MM.1S (cell line): ENCODE results near the gene FAM200B.

Experiments used
- DNase-seq: peaks from one replicate; pipeline ENCODE4 v3.0.0-alpha.2; 2015
- H2AFZ ChIP-seq: fragments of 300-600 bp; sonication (generic); 2 replicates; pipeline ENCODE4 v1.6.0; 2016; ENCODE audit warnings: antibody characterized with exemption, low read length
- H3F3A ChIP-seq: fragments of 300-600 bp; sonication (generic); 2 replicates; pipeline ENCODE4 v1.6.1; 2016; ENCODE audit warnings: mild to moderate bottlenecking, antibody characterized with exemption, low read length, moderate library complexity, mixed read lengths; ENCODE audit not compliant: insufficient read depth
- H3K27ac ChIP-seq: fragments of 300-600 bp; sonication (generic); 2 replicates; pipeline ENCODE4 v1.5.1; 2016; ENCODE audit warnings: mild to moderate bottlenecking, low read length
- H3K27me3 ChIP-seq: fragments of 300-600 bp; sonication (generic); replicated peaks from 2 replicates; pipeline ENCODE4 v1.6.0; 2016; ENCODE audit warnings: low read length; ENCODE audit not compliant: insufficient read depth
- H3K36me3 ChIP-seq: fragments of 300-600 bp; sonication (generic); replicated peaks from 2 replicates; pipeline ENCODE4 v1.6.1; 2016; ENCODE audit warnings: mild to moderate bottlenecking, low read length, mixed read lengths; ENCODE audit not compliant: insufficient read depth
- H3K4me1 ChIP-seq: fragments of 300-600 bp; sonication (generic); 2 replicates; pipeline ENCODE4 v1.6.1; 2016; ENCODE audit warnings: low read length, mixed read lengths
- H3K4me2 ChIP-seq: fragments of 300-600 bp; sonication (generic); 2 replicates; pipeline ENCODE4 v1.6.0; 2016; ENCODE audit warnings: low read depth, low read length
- H3K4me3 ChIP-seq: fragments of 300-600 bp; sonication (generic); 2 replicates; pipeline ENCODE4 v1.5.1; 2016; ENCODE audit warnings: low read length, mixed read lengths
- H3K79me2 ChIP-seq: fragments of 300-600 bp; sonication (generic); 2 replicates; pipeline ENCODE4 v1.6.1; 2016; ENCODE audit warnings: mixed run types, low read length, mixed read lengths
- H3K9ac ChIP-seq: fragments of 300-600 bp; sonication (generic); 2 replicates; pipeline ENCODE4 v1.6.1; 2016; ENCODE audit warnings: low read length, mixed read lengths
- H3K9me2 ChIP-seq: fragments of 300-600 bp; sonication (generic); replicated peaks from 2 replicates; pipeline ENCODE4 v1.6.1; 2016; ENCODE audit warnings: mild to moderate bottlenecking, low read length, mixed read lengths; ENCODE audit not compliant: insufficient read depth
- H3K9me3 ChIP-seq: fragments of 300-600 bp; sonication (generic); replicated peaks from 2 replicates; pipeline ENCODE4 v1.6.1; 2016; ENCODE audit warnings: mild to moderate bottlenecking, low read length, mixed read lengths; ENCODE audit not compliant: insufficient read depth
- H4K20me1 ChIP-seq: fragments of 300-600 bp; sonication (generic); 2 replicates; pipeline ENCODE4 v1.6.1; 2016; ENCODE audit warnings: mild to moderate bottlenecking, low read length, moderate library complexity, mixed read lengths; ENCODE audit not compliant: insufficient read depth
- CTCF ChIP-seq: fragments of 300-600 bp; sonication (generic); IDR thresholded peaks from 2 replicates; pipeline ENCODE4 v1.5.1; 2016; ENCODE audit warnings: antibody characterized with exemption, low read length, mixed read lengths
- EZH2 ChIP-seq: fragments of 300-600 bp; sonication (generic); optimal IDR thresholded peaks from 2 replicates; pipeline ENCODE3; 2017; ENCODE audit warnings: low read depth, mild to moderate bottlenecking, antibody characterized with exemption, low read length, mixed read lengths
- EZH2phosphoT487 ChIP-seq: fragments of 300-600 bp; sonication (generic); IDR thresholded peaks from 2 replicates; pipeline ENCODE4 v1.6.1; 2018; ENCODE audit warnings: antibody characterized with exemption, low read length

The FAM200B gene

GRCh38 chr4:15707363-15707715, 25.7 kb downstream of the FAM200B start:
- no peaks in the 10 kb centered on the region for H3K9me2 ChIP-seq
- H3K4me2 ChIP-seq: no peak overlapping the region
- no peak for TF ChIP-seq EZH2
- no peak for TF ChIP-seq CTCF
- no peak for TF ChIP-seq EZH2phosphoT487
- DNase-seq: no peak
- no peak overlapping the region for H2AFZ ChIP-seq
- no peaks in the 10 kb centered on the region for H3F3A ChIP-seq
- no peaks in the 10 kb centered on the region for H3K9me3 ChIP-seq
- no peaks in the 10 kb centered on the region for H4K20me1 ChIP-seq
- H3K9ac ChIP-seq: no peak overlapping the region
- H3K79me2 ChIP-seq: no peaks in the 10 kb centered on the region
- H3K27ac ChIP-seq: no peak overlapping the region
- no peaks in the 10 kb centered on the region for H3K4me1 ChIP-seq
- H3K4me3 ChIP-seq: no peak overlapping the region
- H3K27me3 ChIP-seq: no peaks in the 10 kb centered on the region
- H3K36me3 ChIP-seq: no peaks in the 10 kb centered on the region

GRCh38 chr4:15711762-15712161, 30.1 kb downstream of the FAM200B start:
- TF ChIP-seq EZH2 (no peak), CTCF (no peak), EZH2phosphoT487 (no peak)
- Histone ChIP-seq H3K4me3 (no peak overlapping the region), H2AFZ (no peak overlapping the region), H3K4me2 (no peak overlapping the region), H3K9ac (no peak overlapping the region), H3K9me3 (no peaks in the 10 kb centered on the region), H3F3A (no peaks in the 10 kb centered on the region), H3K27me3 (no peaks in the 10 kb centered on the region), H3K9me2 (no peaks in the 10 kb centered on the region), H4K20me1 (no peaks in the 10 kb centered on the region), H3K36me3 (no peaks in the 10 kb centered on the region), H3K27ac (no peak overlapping the region), H3K4me1 (no peaks in the 10 kb centered on the region), H3K79me2 (no peaks in the 10 kb centered on the region)
- DNase-seq: no peak

GRCh38 chr4:15712214-15712613, 30.6 kb downstream of the FAM200B start:
- no peaks in the 10 kb centered on the region for H3K9me3 ChIP-seq
- no peak for TF ChIP-seq CTCF
- TF ChIP-seq EZH2phosphoT487: no peak
- no peak for TF ChIP-seq EZH2

GRCh38 chr4:15714141-15714540, 32.5 kb downstream of the FAM200B start:
- H3K9ac ChIP-seq: no peak overlapping the region
- H3K4me1 ChIP-seq: no peaks in the 10 kb centered on the region
- H3K9me2 ChIP-seq: no peaks in the 10 kb centered on the region
- no peak overlapping the region for H2AFZ ChIP-seq
- no peaks in the 10 kb centered on the region for H3K36me3 ChIP-seq
- H3K27ac ChIP-seq: no peak overlapping the region
- no peaks in the 10 kb centered on the region for H3K79me2 ChIP-seq
- no peak for DNase-seq
- H3K4me2 ChIP-seq: no peak overlapping the region
- H3K27me3 ChIP-seq: no peaks in the 10 kb centered on the region
- H4K20me1 ChIP-seq: no peaks in the 10 kb centered on the region
- no peak overlapping the region for H3K4me3 ChIP-seq
- no peaks in the 10 kb centered on the region for H3K9me3 ChIP-seq
- H3F3A ChIP-seq: no peaks in the 10 kb centered on the region
- TF ChIP-seq CTCF: no peak
- TF ChIP-seq EZH2: no peak
- TF ChIP-seq EZH2phosphoT487: no peak

More at GRCh38 chr4:15712214-15712613, 30.6 kb downstream of the FAM200B start:
- H3K4me3 ChIP-seq: no peak overlapping the region
- H4K20me1 ChIP-seq: no peaks in the 10 kb centered on the region
- no peaks in the 10 kb centered on the region for H3K27me3 ChIP-seq
- no peak overlapping the region for H3K27ac ChIP-seq
- no peaks in the 10 kb centered on the region for H3K36me3 ChIP-seq
- H3K79me2 ChIP-seq: no peaks in the 10 kb centered on the region
- H3K4me2 ChIP-seq: no peak overlapping the region
- H2AFZ ChIP-seq: no peak overlapping the region
- no peaks in the 10 kb centered on the region for H3F3A ChIP-seq
- no peaks in the 10 kb centered on the region for H3K4me1 ChIP-seq
- no peak overlapping the region for H3K9ac ChIP-seq
- H3K9me2 ChIP-seq: no peaks in the 10 kb centered on the region
- no peak for DNase-seq
